Hepatocyte (in vitro differentiated cells): ENCODE data around the gene SREK1. TPM values are rescaled to one million over a fixed set of nuclear protein-coding genes. Genes with fewer than 3 reads are reported as not detected.

ENCODE experiments used
- DNase-seq: peaks from one replicate; pipeline ENCODE4 v3.0.0-alpha.2; 2016; ENCODE audit warnings: low spot score
- H2AFZ ChIP-seq: fragments of 200-600 bp; sonication (generic); 2 replicates; pipeline ENCODE4 v1.6.0; 2016; ENCODE audit warnings: antibody characterized with exemption, mild to moderate bottlenecking
- H3K27ac ChIP-seq: fragments of 200-600 bp; sonication (generic); 2 replicates; pipeline ENCODE4 v1.5.1; 2016; ENCODE audit warnings: mild to moderate bottlenecking
- H3K27me3 ChIP-seq: fragments of 200-600 bp; sonication (generic); 2 replicates; pipeline ENCODE4 v1.6.1; 2016
- H3K36me3 ChIP-seq: fragments of 200-600 bp; sonication (generic); replicated peaks from 2 replicates; pipeline ENCODE4 v1.5.1; 2016; ENCODE audit warnings: low read depth; ENCODE audit not compliant: insufficient read depth
- H3K4me1 ChIP-seq: fragments of 200-600 bp; sonication (generic); 2 replicates; pipeline ENCODE4 v1.5.1; 2016; ENCODE audit warnings: mild to moderate bottlenecking, moderate library complexity; ENCODE audit not compliant: insufficient read depth
- H3K4me2 ChIP-seq: fragments of 200-600 bp; sonication (generic); 2 replicates; pipeline ENCODE4 v1.6.0; 2016
- H3K4me3 ChIP-seq: fragments of 200-600 bp; sonication (generic); 2 replicates; pipeline ENCODE4 v1.5.1; 2016; ENCODE audit warnings: mild to moderate bottlenecking
- H3K79me2 ChIP-seq: fragments of 200-600 bp; sonication (generic); 2 replicates; pipeline ENCODE4 v1.6.0; 2017; ENCODE audit warnings: mild to moderate bottlenecking
- H3K9me2 ChIP-seq: fragments of 200-600 bp; sonication (generic); replicated peaks from 2 replicates; pipeline ENCODE4 v1.6.0; 2017; ENCODE audit warnings: mild to moderate bottlenecking; ENCODE audit not compliant: insufficient read depth
- H3K9me3 ChIP-seq: fragments of 200-600 bp; sonication (generic); 2 replicates; pipeline ENCODE4 v1.5.1; 2016; ENCODE audit warnings: low read depth, mild to moderate bottlenecking
- H4K20me1 ChIP-seq: fragments of 200-600 bp; sonication (generic); 2 replicates; pipeline ENCODE4 v1.6.0; 2016; ENCODE audit warnings: mild to moderate bottlenecking; ENCODE audit not compliant: insufficient read depth, poor library complexity, severe bottlenecking
- EZH2 ChIP-seq: fragments of 200-600 bp; sonication (generic); IDR thresholded peaks from 2 replicates; pipeline ENCODE4 v1.6.1; 2016; ENCODE audit warnings: antibody characterized with exemption, mild to moderate bottlenecking, borderline replicate concordance
- EZH2phosphoT487 ChIP-seq: fragments of 200-600 bp; sonication (generic); IDR thresholded peaks from one replicate; pipeline ENCODE4 v1.6.1; 2018; ENCODE audit warnings: antibody characterized with exemption, mild to moderate bottlenecking, low read depth, moderate library complexity; ENCODE audit not compliant: unreplicated experiment, severe bottlenecking
- WGBS: methylation state at CpG from one replicate; pipeline ENCODE4 v1.1.6; 2016; ENCODE audit warnings: low lambda C conversion rate; ENCODE audit errors: missing lambda C conversion rate; 5-methylcytosine and 5-hydroxymethylcytosine counted together
- polyA plus RNA-seq: library from polyadenylated mRNA; unstranded; fragments of >200 nt; fragmentation: Nextera tagmentation; extraction: Ambion mirVana; gene quantifications from 2 replicates; pipeline ENCODE4 v1.2.1, GENCODE V29; 2016
- total RNA-seq: library from RNA; depleted of rRNA; stranded (reverse); fragments of >200 nt; gene quantifications from 2 replicates; pipeline ENCODE4 v1.2.3, GENCODE V29; 2014
- TF ChIP-seq, protein P1 (sequence below): fragments of 200-600 bp; sonication (generic); IDR thresholded peaks from 2 replicates; pipeline ENCODE4 v1.5.1; 2016; ENCODE audit warnings: antibody characterized with exemption, mild to moderate bottlenecking; ENCODE audit not compliant: poor library complexity

Gene SREK1
- total and polyA plus RNA-seq, 2 experiments from 2014 or later = 54.1 to 91.9 TPM

DNA sequence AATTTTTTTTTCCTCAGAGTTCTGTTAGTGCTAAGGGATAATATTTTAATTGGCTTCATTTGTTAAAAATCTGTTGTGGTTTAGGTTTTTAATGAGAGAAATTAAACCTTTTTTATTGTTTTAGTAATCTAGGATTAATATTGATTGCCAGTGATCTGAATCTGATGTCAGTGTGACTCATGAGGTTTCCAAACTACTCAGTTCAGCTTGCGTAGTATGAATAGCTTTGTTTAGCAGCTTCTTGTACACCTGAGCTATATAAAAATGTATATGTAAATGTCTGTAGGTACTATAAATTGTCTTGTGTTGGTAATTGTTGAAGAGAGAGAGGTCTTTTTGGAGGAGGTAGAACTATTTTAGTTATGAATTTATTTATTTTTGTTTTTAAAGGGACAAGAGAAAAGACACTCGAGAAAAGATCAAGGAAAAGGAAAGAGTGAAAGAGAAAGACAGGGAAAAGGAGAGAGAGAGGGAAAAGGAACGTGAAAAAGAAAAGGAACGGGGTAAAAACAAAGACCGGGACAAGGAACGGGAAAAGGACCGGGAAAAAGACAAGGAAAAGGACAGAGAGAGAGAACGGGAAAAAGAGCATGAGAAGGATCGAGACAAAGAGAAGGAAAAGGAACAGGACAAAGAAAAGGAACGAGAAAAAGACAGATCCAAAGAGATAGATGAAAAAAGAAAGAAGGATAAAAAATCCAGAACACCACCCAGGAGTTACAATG lies 26.3 kb downstream of the SREK1 start:
- H3K79me2 ChIP-seq = peaks cover 20% of the 10 kb centered on the region
- H3K36me3 ChIP-seq = no peaks in the 10 kb centered on the region
- no peaks in the 10 kb centered on the region for H3K4me1 ChIP-seq
- H3K9me2 ChIP-seq = no peaks in the 10 kb centered on the region
- H3K4me2 ChIP-seq = no peak overlapping the region
- no peak overlapping the region for H3K4me3 ChIP-seq
- no peak overlapping the region for H3K27ac ChIP-seq
- H4K20me1 ChIP-seq = no peaks in the 10 kb centered on the region
- TF ChIP-seq EZH2 (no peak), EZH2phosphoT487 (no peak)
- TF ChIP-seq, protein P1, sequence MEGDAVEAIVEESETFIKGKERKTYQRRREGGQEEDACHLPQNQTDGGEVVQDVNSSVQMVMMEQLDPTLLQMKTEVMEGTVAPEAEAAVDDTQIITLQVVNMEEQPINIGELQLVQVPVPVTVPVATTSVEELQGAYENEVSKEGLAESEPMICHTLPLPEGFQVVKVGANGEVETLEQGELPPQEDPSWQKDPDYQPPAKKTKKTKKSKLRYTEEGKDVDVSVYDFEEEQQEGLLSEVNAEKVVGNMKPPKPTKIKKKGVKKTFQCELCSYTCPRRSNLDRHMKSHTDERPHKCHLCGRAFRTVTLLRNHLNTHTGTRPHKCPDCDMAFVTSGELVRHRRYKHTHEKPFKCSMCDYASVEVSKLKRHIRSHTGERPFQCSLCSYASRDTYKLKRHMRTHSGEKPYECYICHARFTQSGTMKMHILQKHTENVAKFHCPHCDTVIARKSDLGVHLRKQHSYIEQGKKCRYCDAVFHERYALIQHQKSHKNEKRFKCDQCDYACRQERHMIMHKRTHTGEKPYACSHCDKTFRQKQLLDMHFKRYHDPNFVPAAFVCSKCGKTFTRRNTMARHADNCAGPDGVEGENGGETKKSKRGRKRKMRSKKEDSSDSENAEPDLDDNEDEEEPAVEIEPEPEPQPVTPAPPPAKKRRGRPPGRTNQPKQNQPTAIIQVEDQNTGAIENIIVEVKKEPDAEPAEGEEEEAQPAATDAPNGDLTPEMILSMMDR = no peak
- DNase-seq = no peak
- H3K9me3 ChIP-seq = no peaks in the 10 kb centered on the region
- H2AFZ ChIP-seq = no peak overlapping the region
- 95% methylated on average over 10 of the region's 10 CpGs for WGBS
- no peaks in the 10 kb centered on the region for H3K27me3 ChIP-seq

- 66% methylated on average over 6 of the region's 6 CpGs for WGBS
- H3K27ac ChIP-seq = no peak overlapping the region
- H3K9me3 ChIP-seq = no peaks in the 10 kb centered on the region
- peak; percentile 60 for DNase-seq
- H3K4me3 ChIP-seq = no peak overlapping the region
- H3K27me3 ChIP-seq = no peaks in the 10 kb centered on the region
- peaks cover 22% of the 10 kb centered on the region for H3K79me2 ChIP-seq
- TF ChIP-seq, protein P1 = peak; percentile 56
- no peak for TF ChIP-seq EZH2
- no peaks in the 10 kb centered on the region for H4K20me1 ChIP-seq
- no peaks in the 10 kb centered on the region for H3K36me3 ChIP-seq
- no peak overlapping the region for H3K4me2 ChIP-seq
- H3K9me2 ChIP-seq = no peaks in the 10 kb centered on the region
- H3K4me1 ChIP-seq = no peaks in the 10 kb centered on the region
- H2AFZ ChIP-seq = no peak overlapping the region
These were observed 27.5 kb downstream of the SREK1 start for GRCh38 chr5:66171349-66172344.

- H2AFZ ChIP-seq = no peak overlapping the region
- no peak overlapping the region for H3K4me2 ChIP-seq
- no peak overlapping the region for H3K27ac ChIP-seq
- H3K4me1 ChIP-seq = no peaks in the 10 kb centered on the region
- DNase-seq = peak; percentile 18
- no peaks in the 10 kb centered on the region for H3K36me3 ChIP-seq
- peaks cover 22% of the 10 kb centered on the region for H3K79me2 ChIP-seq
- WGBS = 81% methylated on average over 3 of the region's 3 CpGs
- no peaks in the 10 kb centered on the region for H3K9me3 ChIP-seq
- no peaks in the 10 kb centered on the region for H3K27me3 ChIP-seq
- no peaks in the 10 kb centered on the region for H4K20me1 ChIP-seq
- TF ChIP-seq, protein P1 = peak; percentile 35
- TF ChIP-seq EZH2phosphoT487 = no peak
- TF ChIP-seq EZH2 = no peak
- no peaks in the 10 kb centered on the region for H3K9me2 ChIP-seq
- H3K4me3 ChIP-seq = no peak overlapping the region
These were observed 30.2 kb downstream of the SREK1 start for GRCh38 chr5:66174338-66174737.
